ENCODE data around the gene PSMA3. TPM values are rescaled to one million over a fixed set of nuclear protein-coding genes. Genes with fewer than 3 reads are reported as not detected.

The PSMA3 gene
- total RNA-seq (2014; rRNA removed; shearing (Covaris generic)) = 132 and 136 TPM in 2 replicates

- 0 out of 2 replicates have a peak, but pooled peaks cover 1% of the 10 kb centered on the region for H3K36me3 ChIP-seq (replicated peaks; ENCODE audit: control insufficient read depth, insufficient read depth, low read length)
- peak within 1 kb of the TSS; percentile 93 for H3K4me3 ChIP-seq (ENCODE audit: insufficient read depth, low read depth, low read length)
- H3K27me3 ChIP-seq (ENCODE audit: control insufficient read depth, insufficient read depth, low read length) = no peaks in the 10 kb centered on the region
- DNase-seq = peak; percentile 92
Measured at GRCh38 chr14:58244556-58245387, at the start of gene PSMA3. PSMA3 (plus strand) TSS chr14:58244843; CDS start chr14:58244921, 78 bp downstream.

GRCh38 chr14:58196198-58196597 lies 48.4 kb upstream of the PSMA3 start:
- no peaks in the 10 kb centered on the region for H3K27me3 ChIP-seq (ENCODE audit: control insufficient read depth, insufficient read depth, low read length)
- no peak for DNase-seq
- H3K36me3 ChIP-seq (replicated peaks; ENCODE audit: control insufficient read depth, insufficient read depth, low read length) = no peaks in the 10 kb centered on the region
- H3K4me3 ChIP-seq (ENCODE audit: insufficient read depth, low read depth, low read length) = no peak overlapping the region

GRCh38 chr14:58198086-58198485 lies 46.6 kb upstream of the PSMA3 start:
- DNase-seq = no peak
- Histone ChIP-seq H3K4me3 (ENCODE audit: insufficient read depth, low read depth, low read length) (no peak overlapping the region), H3K27me3 (ENCODE audit: control insufficient read depth, insufficient read depth, low read length) (no peaks in the 10 kb centered on the region), H3K36me3 (replicated peaks; ENCODE audit: control insufficient read depth, insufficient read depth, low read length) (no peaks in the 10 kb centered on the region)

- H3K27me3 ChIP-seq (ENCODE audit: control insufficient read depth, insufficient read depth, low read length) = no peaks in the 10 kb centered on the region
- DNase-seq = peak; percentile 90
Measured at GRCh38 chr14:58199726-58200479, 44.7 kb upstream of the PSMA3 start, which contains the start of gene ACTR10. ACTR10 (plus strand) TSS chr14:58200149; CDS start chr14:58200218, 69 bp downstream.

GRCh38 chr14:58200480-58200841 lies 44.2 kb upstream of the PSMA3 start:
- DNase-seq = no peak
- Histone ChIP-seq H3K36me3 (replicated peaks; ENCODE audit: control insufficient read depth, insufficient read depth, low read length) (peaks cover 2% of the 10 kb centered on the region; the same call in 1 of the 2 replicates), H3K27me3 (ENCODE audit: control insufficient read depth, insufficient read depth, low read length) (no peaks in the 10 kb centered on the region), H3K4me3 (ENCODE audit: insufficient read depth, low read depth, low read length) (peak overlapping the region; percentile 89)

More at GRCh38 chr14:58199726-58200479, 44.7 kb upstream of the PSMA3 start, which contains the start of gene ACTR10:
- Histone ChIP-seq H3K4me3 (ENCODE audit: insufficient read depth, low read depth, low read length) (peak within 1 kb of the TSS; percentile 89), H3K36me3 (replicated peaks; ENCODE audit: control insufficient read depth, insufficient read depth, low read length) (peaks cover 2% of the 10 kb centered on the region; the same call in 1 of the 2 replicates)

- Histone ChIP-seq H3K4me3 (ENCODE audit: insufficient read depth, low read depth, low read length) (peak overlapping the region; percentile 89), H3K36me3 (replicated peaks; ENCODE audit: control insufficient read depth, insufficient read depth, low read length) (peaks cover 2% of the 10 kb centered on the region; the same call in 1 of the 2 replicates), H3K27me3 (ENCODE audit: control insufficient read depth, insufficient read depth, low read length) (no peaks in the 10 kb centered on the region)
- no peak for DNase-seq
Measured at GRCh38 chr14:58200846-58201245, 43.8 kb upstream of the PSMA3 start.

GRCh38 chr14:58213176-58213575 lies 31.5 kb upstream of the PSMA3 start:
- H3K36me3 ChIP-seq (replicated peaks; ENCODE audit: control insufficient read depth, insufficient read depth, low read length) = peaks cover 3% of the 10 kb centered on the region
- no peaks in the 10 kb centered on the region for H3K27me3 ChIP-seq (ENCODE audit: control insufficient read depth, insufficient read depth, low read length)
- no peak for DNase-seq
- H3K4me3 ChIP-seq (ENCODE audit: insufficient read depth, low read depth, low read length) = no peak overlapping the region

GRCh38 chr14:58215191-58215914 lies 29.3 kb upstream of the PSMA3 start:
- no peak overlapping the region for H3K4me3 ChIP-seq (ENCODE audit: insufficient read depth, low read depth, low read length)
- no peaks in the 10 kb centered on the region for H3K27me3 ChIP-seq (ENCODE audit: control insufficient read depth, insufficient read depth, low read length)
- DNase-seq = no peak
- H3K36me3 ChIP-seq (replicated peaks; ENCODE audit: control insufficient read depth, insufficient read depth, low read length) = peaks cover 3% of the 10 kb centered on the region; the same call in 1 of the 2 replicates

GRCh38 chr14:58216544-58216943 lies 28.1 kb upstream of the PSMA3 start:
- H3K27me3 ChIP-seq (ENCODE audit: control insufficient read depth, insufficient read depth, low read length) = no peaks in the 10 kb centered on the region
- no peak for DNase-seq
- no peak overlapping the region for H3K4me3 ChIP-seq (ENCODE audit: insufficient read depth, low read depth, low read length)
- H3K36me3 ChIP-seq (replicated peaks; ENCODE audit: control insufficient read depth, insufficient read depth, low read length) = peaks cover 3% of the 10 kb centered on the region; the same call in 1 of the 2 replicates

- Histone ChIP-seq H3K4me3 (ENCODE audit: insufficient read depth, low read depth, low read length) (no peak overlapping the region), H3K36me3 (replicated peaks; ENCODE audit: control insufficient read depth, insufficient read depth, low read length) (no peaks in the 10 kb centered on the region; the same call in 1 of the 2 replicates), H3K27me3 (ENCODE audit: control insufficient read depth, insufficient read depth, low read length) (no peaks in the 10 kb centered on the region)
- no peak for DNase-seq
Measured at GRCh38 chr14:58227096-58227819, 17.4 kb upstream of the PSMA3 start.

GRCh38 chr14:58238252-58239243 lies 6.1 kb upstream of the PSMA3 start:
- Histone ChIP-seq H3K27me3 (ENCODE audit: control insufficient read depth, insufficient read depth, low read length) (no peaks in the 10 kb centered on the region), H3K36me3 (replicated peaks; ENCODE audit: control insufficient read depth, insufficient read depth, low read length) (no peaks in the 10 kb centered on the region), H3K4me3 (ENCODE audit: insufficient read depth, low read depth, low read length) (peak overlapping the region; percentile 61)
- DNase-seq = peak; percentile 50

- Histone ChIP-seq H3K4me3 (ENCODE audit: insufficient read depth, low read depth, low read length) (peak overlapping the region; percentile 61), H3K27me3 (ENCODE audit: control insufficient read depth, insufficient read depth, low read length) (no peaks in the 10 kb centered on the region), H3K36me3 (replicated peaks; ENCODE audit: control insufficient read depth, insufficient read depth, low read length) (no peaks in the 10 kb centered on the region)
- DNase-seq = peak; percentile 27
Measured at GRCh38 chr14:58239244-58240195, 5.1 kb upstream of the PSMA3 start.

Data from H7 (cell line).